H9 (cell line): ENCODE measurements around the gene MIS18A. TPM values are rescaled to one million over a fixed set of nuclear protein-coding genes. Genes with fewer than 3 reads are reported as not detected.

Experiments
- DNase-seq: peaks from one replicate; pipeline ENCODE4 v3.0.0-alpha.2; 2017
- H2AFZ ChIP-seq: one replicate; pipeline ENCODE4 v1.6.1; 2013; ENCODE audit warnings: mild to moderate bottlenecking, low read length, control low read depth, moderate library complexity
- H2AK5ac ChIP-seq: 2 replicates; pipeline ENCODE4 v1.6.1; 2013; ENCODE audit warnings: low read length, control low read depth, mixed read lengths; ENCODE audit not compliant: insufficient read length
- H2BK120ac ChIP-seq: one replicate; pipeline ENCODE4 v1.6.1; 2013; ENCODE audit warnings: low read depth, mild to moderate bottlenecking, low read length, control low read depth, inconsistent platforms; ENCODE audit not compliant: poor library complexity, severe bottlenecking
- H2BK12ac ChIP-seq: 2 replicates; pipeline ENCODE4 v1.6.1; 2013; ENCODE audit warnings: low read length, control low read depth, mixed read lengths, low read depth; ENCODE audit not compliant: insufficient read length
- H2BK15ac ChIP-seq: 2 replicates; pipeline ENCODE4 v1.6.1; 2013; ENCODE audit warnings: low read depth, low read length, control low read depth
- H2BK20ac ChIP-seq: one replicate; pipeline ENCODE4 v1.6.1; 2013; ENCODE audit warnings: low read depth, mild to moderate bottlenecking, low read length, control low read depth, inconsistent platforms; ENCODE audit not compliant: poor library complexity, severe bottlenecking
- H2BK5ac ChIP-seq: 2 replicates; pipeline ENCODE4 v1.6.1; 2013; ENCODE audit warnings: low read length, control low read depth, mixed read lengths; ENCODE audit not compliant: insufficient read length
- H3K14ac ChIP-seq: 2 replicates; pipeline ENCODE4 v1.6.1; 2013; ENCODE audit warnings: low read length, control low read depth; ENCODE audit not compliant: insufficient read depth
- H3K18ac ChIP-seq: 2 replicates; pipeline ENCODE4 v1.6.1; 2013; ENCODE audit warnings: low read depth, mild to moderate bottlenecking, mixed read lengths, low read length, control low read depth; ENCODE audit not compliant: insufficient read length
- H3K23ac ChIP-seq: 2 replicates; pipeline ENCODE4 v1.6.1; 2013; ENCODE audit warnings: low read length, control low read depth, mixed read lengths, low read depth; ENCODE audit not compliant: insufficient read length
- H3K23me2 ChIP-seq: 2 replicates; pipeline ENCODE4 v1.6.1; 2013; ENCODE audit warnings: low read depth, mild to moderate bottlenecking, mixed read lengths, low read length, control low read depth; ENCODE audit not compliant: insufficient read length, poor library complexity, severe bottlenecking
- H3K27ac ChIP-seq: 2 replicates; pipeline ENCODE4 v1.5.1; 2013; ENCODE audit warnings: low read length, control low read depth, mixed read lengths, low read depth; ENCODE audit not compliant: insufficient read length
- H3K27me3 ChIP-seq: 2 replicates; pipeline ENCODE4 v1.6.1; 2013; ENCODE audit warnings: low read length, control low read depth, inconsistent platforms; ENCODE audit not compliant: insufficient read depth
- H3K4ac ChIP-seq: 2 replicates; pipeline ENCODE4 v1.6.1; 2013; ENCODE audit warnings: low read depth, mild to moderate bottlenecking, control low read depth, inconsistent platforms, low read length, moderate library complexity
- H3K4me1 ChIP-seq: 2 replicates; pipeline ENCODE4 v1.6.1; 2013; ENCODE audit warnings: low read length, control low read depth, inconsistent platforms; ENCODE audit not compliant: insufficient read depth
- H3K4me2 ChIP-seq: 2 replicates; pipeline ENCODE4 v1.6.1; 2013; ENCODE audit warnings: low read length, control low read depth, mixed read lengths; ENCODE audit not compliant: insufficient read length, insufficient read depth
- H3K56ac ChIP-seq: 2 replicates; pipeline ENCODE4 v1.6.1; 2013; ENCODE audit warnings: low read depth, mild to moderate bottlenecking, mixed read lengths, low read length, control low read depth; ENCODE audit not compliant: insufficient read length
- H3K79me1 ChIP-seq: 2 replicates; pipeline ENCODE4 v1.6.1; 2013; ENCODE audit warnings: low read depth, mild to moderate bottlenecking, moderate library complexity, low read length, control low read depth, inconsistent platforms; ENCODE audit not compliant: insufficient read depth, poor library complexity, severe bottlenecking
- H3K79me2 ChIP-seq: 2 replicates; pipeline ENCODE4 v1.6.1; 2013; ENCODE audit warnings: low read length, control low read depth, inconsistent platforms; ENCODE audit not compliant: insufficient read depth
- H3K9ac ChIP-seq: 2 replicates; pipeline ENCODE4 v1.6.1; 2013; ENCODE audit warnings: low read length, control low read depth, mixed read lengths; ENCODE audit not compliant: insufficient read length; ENCODE audit errors: extremely low read depth
- H3K9me3 ChIP-seq: one replicate; pipeline ENCODE4 v1.6.1; 2013; ENCODE audit warnings: low read depth, low read length, inconsistent platforms; ENCODE audit not compliant: control insufficient read depth
- H3T11ph ChIP-seq: one replicate; pipeline ENCODE4 v1.6.1; 2013; ENCODE audit warnings: mild to moderate bottlenecking, low read length, control low read depth, inconsistent platforms
- H4K20me1 ChIP-seq: one replicate; pipeline ENCODE4 v1.6.1; 2013; ENCODE audit not compliant: control insufficient read depth, insufficient read length, insufficient read depth
- H4K5ac ChIP-seq: 2 replicates; pipeline ENCODE4 v1.6.1; 2013; ENCODE audit warnings: low read depth, mild to moderate bottlenecking, mixed read lengths, low read length, control low read depth; ENCODE audit not compliant: insufficient read length
- H4K8ac ChIP-seq: replicated peaks from 2 replicates; pipeline ENCODE4 v1.6.1; 2013; ENCODE audit warnings: low read length, control low read depth, mixed read lengths, low read depth; ENCODE audit not compliant: insufficient read length
- H4K91ac ChIP-seq: 2 replicates; pipeline ENCODE4 v1.6.1; 2013; ENCODE audit warnings: low read depth, mild to moderate bottlenecking, moderate library complexity, mixed read lengths, low read length, control low read depth; ENCODE audit not compliant: insufficient read length
- H3K27ac Mint-ChIP-seq, 3 experiments: 2 replicates in 2 of 3; 3 replicates in 1 of 3; pipeline ENCODE4 v1.8.0; 2020 to 2021; ENCODE audit warnings: mixed read lengths in 3 of 3, mild to moderate bottlenecking in 1 of 3, moderate library complexity in 1 of 3
- H3K27me3 Mint-ChIP-seq: 2 replicates; pipeline ENCODE4 v1.8.0; 2021; ENCODE audit warnings: low read depth, mild to moderate bottlenecking, moderate library complexity, mixed read lengths
- H3K36me3 Mint-ChIP-seq, 3 experiments: 2 replicates in 2 of 3; 3 replicates in 1 of 3; pipeline ENCODE4 v1.8.0; 2020 to 2021; ENCODE audit warnings: low read depth in 3 of 3, mixed read lengths in 3 of 3; ENCODE audit not compliant: insufficient read depth in 1 of 3
- H3K4me1 Mint-ChIP-seq, 2 experiments: 2 replicates each; pipeline ENCODE4 v1.8.0; 2020; ENCODE audit warnings: mixed read lengths in 2 of 2
- H3K4me3 Mint-ChIP-seq, 2 experiments: 2 replicates in 1 of 2; 3 replicates in 1 of 2; pipeline ENCODE4 v1.8.0; 2020 to 2021; ENCODE audit warnings: mild to moderate bottlenecking in 2 of 2, mixed read lengths in 2 of 2, moderate library complexity in 1 of 2
- H3K9me3 Mint-ChIP-seq, 2 experiments: 2 replicates in 1 of 2; 3 replicates in 1 of 2; pipeline ENCODE4 v1.8.0; 2020; ENCODE audit warnings: mild to moderate bottlenecking in 2 of 2, mixed read lengths in 2 of 2, moderate library complexity in 1 of 2
- WGBS: extraction: QIAGEN DNeasy Blood & Tissue Kit; methylation state at CpG from one replicate; pipeline ENCODE4 v1.1.7; 2013; ENCODE audit warnings: missing lambda C conversion rate, low lambda C conversion rate, mixed read lengths; ENCODE audit not compliant: insufficient read length; ENCODE audit errors: extremely low coverage; 5-methylcytosine and 5-hydroxymethylcytosine counted together
- total RNA-seq: library from RNA; stranded (reverse); gene quantifications from 2 replicates; pipeline ENCODE4 v1.2.1, GENCODE V29; 2021
- TF ChIP-seq, protein P1 (sequence below): fragments of 200-600 bp; sonication (generic); conservative IDR thresholded peaks from 3 replicates; pipeline ENCODE4 v1.8.0; 2021; ENCODE audit warnings: antibody characterized with exemption, mild to moderate bottlenecking

MIS18A gene
- total RNA-seq, 1 experiment from 2014 or later = 56.5 TPM

DNA sequence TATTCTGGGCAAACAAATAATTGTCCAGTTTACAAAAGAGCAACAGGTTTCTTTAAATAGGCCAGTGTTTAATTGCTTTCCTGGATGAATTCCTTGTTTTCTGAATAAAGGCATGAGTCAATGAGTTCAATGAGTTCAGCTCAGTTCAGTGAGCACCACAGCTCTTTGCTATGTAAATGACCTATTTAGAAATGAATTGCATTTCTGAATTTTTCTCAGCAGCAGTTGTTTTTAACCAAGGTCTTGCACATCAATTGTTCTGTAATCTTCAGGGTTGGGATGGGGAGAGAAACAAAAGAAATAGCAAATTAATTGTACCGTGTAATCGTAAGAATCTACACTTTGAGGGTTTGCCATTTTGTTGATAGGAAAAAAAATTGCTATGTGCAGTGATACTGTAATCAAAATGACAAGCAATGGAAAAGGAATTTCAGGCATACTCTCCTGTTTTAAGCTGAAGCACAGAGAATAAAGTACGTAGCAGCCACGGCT, 45.7 kb downstream of the MIS18A start:
- Histone ChIP-seq H2BK20ac (no peak overlapping the region), H2BK15ac (no peak overlapping the region), H4K91ac (no peak overlapping the region), H3K23me2 (no peaks in the 10 kb centered on the region), H4K20me1 (no peaks in the 10 kb centered on the region), H3K4ac (no peak overlapping the region), H3K56ac (no peak overlapping the region), H3K27me3 (no peaks in the 10 kb centered on the region), H3K14ac (no peak overlapping the region), H3K79me1 (no peaks in the 10 kb centered on the region), H3K9ac (no peak overlapping the region), H4K8ac (no peak overlapping the region), H3K27ac (no peak overlapping the region), H4K5ac (no peak overlapping the region), H2AFZ (no peak overlapping the region), H2BK120ac (no peak overlapping the region), H3T11ph (no peak overlapping the region), H3K18ac (no peak overlapping the region), H3K4me2 (no peak overlapping the region), H2BK5ac (no peak overlapping the region), H2BK12ac (no peak overlapping the region), H3K23ac (no peak overlapping the region), H2AK5ac (no peak overlapping the region), H3K79me2 (no peaks in the 10 kb centered on the region), H3K4me1 (no peaks in the 10 kb centered on the region), H3K9me3 (no peaks in the 10 kb centered on the region)
- WGBS = no CpG with 5 or more reads among the region's 4 CpGs
- peaks cover 4 to 5% of the 10 kb centered on the region in 2 experiments; a peak in 2 of 5 replicates for H3K9me3 Mint-ChIP-seq
- no peaks in the 10 kb centered on the region; the same call in 1 of the 2 replicates for H3K27me3 Mint-ChIP-seq
- H3K36me3 Mint-ChIP-seq = peaks cover 0 to 3% (median 0%) of the 10 kb centered on the region in 3 experiments; a peak in 1 of 7 replicates
- peaks cover 3 to 7% of the 10 kb centered on the region in 2 experiments for H3K4me1 Mint-ChIP-seq
- DNase-seq = no peak
- TF ChIP-seq, protein P1, sequence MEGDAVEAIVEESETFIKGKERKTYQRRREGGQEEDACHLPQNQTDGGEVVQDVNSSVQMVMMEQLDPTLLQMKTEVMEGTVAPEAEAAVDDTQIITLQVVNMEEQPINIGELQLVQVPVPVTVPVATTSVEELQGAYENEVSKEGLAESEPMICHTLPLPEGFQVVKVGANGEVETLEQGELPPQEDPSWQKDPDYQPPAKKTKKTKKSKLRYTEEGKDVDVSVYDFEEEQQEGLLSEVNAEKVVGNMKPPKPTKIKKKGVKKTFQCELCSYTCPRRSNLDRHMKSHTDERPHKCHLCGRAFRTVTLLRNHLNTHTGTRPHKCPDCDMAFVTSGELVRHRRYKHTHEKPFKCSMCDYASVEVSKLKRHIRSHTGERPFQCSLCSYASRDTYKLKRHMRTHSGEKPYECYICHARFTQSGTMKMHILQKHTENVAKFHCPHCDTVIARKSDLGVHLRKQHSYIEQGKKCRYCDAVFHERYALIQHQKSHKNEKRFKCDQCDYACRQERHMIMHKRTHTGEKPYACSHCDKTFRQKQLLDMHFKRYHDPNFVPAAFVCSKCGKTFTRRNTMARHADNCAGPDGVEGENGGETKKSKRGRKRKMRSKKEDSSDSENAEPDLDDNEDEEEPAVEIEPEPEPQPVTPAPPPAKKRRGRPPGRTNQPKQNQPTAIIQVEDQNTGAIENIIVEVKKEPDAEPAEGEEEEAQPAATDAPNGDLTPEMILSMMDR = no peak
- no peak overlapping the region for H3K4me3 Mint-ChIP-seq
- H3K27ac Mint-ChIP-seq = no peak overlapping the region
